Measurements from ENCODE around the gene DSCAML1. TPM values are rescaled to one million over a fixed set of nuclear protein-coding genes. Genes with fewer than 3 reads are reported as not detected.

The DSCAML1 gene
- total and polyA plus RNA-seq, 2 of the 8 experiments (the other 6 are each of a cell fraction or from before 2014, with no cell fraction given), result 0.19 to 0.24 TPM

DNA sequence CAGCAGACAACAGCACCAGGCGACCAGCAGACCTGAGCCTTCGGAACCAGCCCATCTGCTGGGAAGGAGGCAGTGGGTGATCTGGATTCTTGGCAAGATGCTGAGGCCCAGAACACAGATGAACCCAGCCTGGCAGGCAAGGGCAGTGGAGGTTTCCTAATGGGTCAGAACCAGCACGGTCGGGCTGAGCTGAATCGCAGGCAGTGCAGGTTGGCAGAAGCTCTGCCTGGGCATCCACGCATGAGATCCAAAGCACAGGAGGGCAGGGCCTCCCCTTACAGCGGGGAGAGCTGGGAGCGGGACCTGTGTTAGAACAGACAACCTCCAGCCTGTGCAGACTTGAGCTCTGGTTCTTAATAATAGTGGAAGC lies 47.5 kb downstream of the DSCAML1 start:
- Histone ChIP-seq H2BK20ac (ENCODE audit: low read length) (no peak overlapping the region), H3K9ac (replicated peaks in 1 of 4; ENCODE audit: extremely low read depth in 1 of 4, low read depth in 3 of 4, low read length in 3 of 4) (no peak overlapping the region), H4K8ac (ENCODE audit: extremely low read depth, insufficient read depth, low read length) (no peak overlapping the region), H3K27ac (ENCODE audit: low read depth, low read length) (no peak overlapping the region), H4K20me1 (replicated peaks in 1 of 2; ENCODE audit: control insufficient read depth in 1 of 2, insufficient read depth in 2 of 2, low read length in 2 of 2) (peaks cover 0 to 1% of the 10 kb centered on the region in 2 experiments), H3K36me3 (ENCODE audit: control insufficient read depth in 2 of 4, insufficient read depth in 4 of 4, low read length in 3 of 4) (no peaks in the 10 kb centered on the region), H3K27me3 (replicated peaks in 1 of 4; ENCODE audit: control insufficient read depth in 3 of 4, extremely low read depth in 1 of 4, insufficient read depth in 3 of 4, low read length in 3 of 4) (no peaks in the 10 kb centered on the region; a peak in 1 of 7 replicates), H3K56ac (replicated peaks; ENCODE audit: insufficient read length, low read depth, low read length) (no peak overlapping the region), H2BK120ac (replicated peaks; ENCODE audit: low read depth, low read length) (no peak overlapping the region), H4K91ac (replicated peaks; ENCODE audit: insufficient read length, low read length) (no peak overlapping the region), H3K14ac (ENCODE audit: insufficient read length) (no peak overlapping the region), H2BK15ac (ENCODE audit: low read length) (no peak overlapping the region), H2AK5ac (ENCODE audit: low read depth, low read length) (no peak overlapping the region), H4K5ac (ENCODE audit: insufficient read length, low read depth, low read length) (no peak overlapping the region), H2BK5ac (ENCODE audit: low read depth, low read length) (no peak overlapping the region), H3K4me2 (ENCODE audit: insufficient read depth in 1 of 2, low read depth in 2 of 2, low read length in 2 of 2) (no peak overlapping the region), H3K4me3 (ENCODE audit: extremely low read depth in 1 of 4, insufficient read depth in 2 of 4, low read depth in 3 of 4, low read length in 4 of 4) (no peak overlapping the region), H3K9me3 (ENCODE audit: insufficient read depth in 2 of 2, low read depth in 1 of 2, low read length in 1 of 2) (no peaks in the 10 kb centered on the region), H2BK12ac (ENCODE audit: low read depth, low read length) (no peak overlapping the region), H3K79me2 (ENCODE audit: control insufficient read depth in 1 of 2, insufficient read depth in 2 of 2, low read length in 2 of 2) (no peaks in the 10 kb centered on the region), H3K79me1 (ENCODE audit: low read depth, low read length) (no peaks in the 10 kb centered on the region), H3K23me2 (ENCODE audit: low read depth, low read length) (no peaks in the 10 kb centered on the region), H3K18ac (ENCODE audit: extremely low read depth, low read length) (no peak overlapping the region), H3K4me1 (replicated peaks in 1 of 4; ENCODE audit: control insufficient read depth in 3 of 4, insufficient read depth in 4 of 4, low read length in 3 of 4) (peaks cover 0 to 4% (median 1%) of the 10 kb centered on the region in 4 experiments; a peak in 5 of 7 replicates), H3K23ac (ENCODE audit: insufficient read length) (no peak overlapping the region), H3K4ac (replicated peaks; ENCODE audit: insufficient read length, low read depth, low read length) (no peak overlapping the region), H2AFZ (ENCODE audit: low read length) (no peak overlapping the region)
- FAIRE-seq (no peak), DNase-seq (ENCODE audit: low read depth in 1 of 2, low spot score in 2 of 2) (no peak)
- no peak for TF ChIP-seq HDAC6 (IDR thresholded peaks at IDR 0.05; ENCODE audit: low read depth, low read length)
- no peak for TF ChIP-seq CHD1 (IDR thresholded peaks at IDR 0.05; ENCODE audit: low read depth, low read length)
- TF ChIP-seq POU5F1 (IDR thresholded peaks at IDR 0.05; ENCODE audit: low read depth, low read length), result no peak
- no peak for TF ChIP-seq TCF12 (IDR thresholded peaks at IDR 0.05; ENCODE audit: low read depth, low read length)
- TF ChIP-seq BRCA1 (IDR thresholded peaks at IDR 0.05; ENCODE audit: low read depth, low read length), result no peak
- TF ChIP-seq RFX5 (IDR thresholded peaks at IDR 0.05; ENCODE audit: borderline replicate concordance, low read depth, low read length), result no peak
- TF ChIP-seq SAP30 (IDR thresholded peaks at IDR 0.05; ENCODE audit: insufficient read depth, insufficient replicate concordance, low read length), result no peak
- no peak for TF ChIP-seq POLR2A (IDR thresholded peaks at IDR 0.05; ENCODE audit: control extremely low read depth in 1 of 2, low read depth in 2 of 2, low read length in 2 of 2)
- TF ChIP-seq SP4 (IDR thresholded peaks at IDR 0.05; ENCODE audit: low read length), result no peak
- no peak for TF ChIP-seq BACH1 (IDR thresholded peaks at IDR 0.05; ENCODE audit: low read length)
- no peak for TF ChIP-seq EZH2 (IDR thresholded peaks at IDR 0.05; ENCODE audit: low read depth, low read length, severe bottlenecking)
- TF ChIP-seq FOSL1 (IDR thresholded peaks at IDR 0.05; ENCODE audit: insufficient read depth, low read depth, low read length), result no peak
- TF ChIP-seq NRF1 (IDR thresholded peaks at IDR 0.05; ENCODE audit: low read depth, low read length), result no peak
- WGBS, 2 experiments (ENCODE audit: extremely low coverage in 1 of 2, insufficient coverage in 1 of 2, insufficient read length in 1 of 2, insufficient replicate concordance in 2 of 2, low coverage in 1 of 2, low lambda C conversion rate in 2 of 2, missing lambda C conversion rate in 1 of 2), result 89% methylated on average over 8 of the region's 8 CpGs; no CpG with 5 or more reads in 1 of the 2 experiments
- ChIA-PET POLR2A (ENCODE audit: partially characterized antibody) (no interaction called here), CTCF (ENCODE audit: partially characterized antibody) (interaction anchor here (0.5 to 1.4 kb wide), 4 partner anchors 8 to 154 kb away, joined by 3 to 4 read pairs (median 3); no protein-coding TSS in a partner anchor)

Measured in H1 (cell line).